T-helper 17 cell (primary cell): ENCODE data around the gene SMYD2. TPM values are rescaled to one million over a fixed set of nuclear protein-coding genes. Genes with fewer than 3 reads are reported as not detected.

Source experiments
- ATAC-seq: fragments of 150-1000 bp; cut with Tn5 transposase; 2 replicates; pipeline ENCODE4 v1.10.0; 2021; ENCODE audit warnings: mild to moderate bottlenecking, moderate library complexity
- DNase-seq, 3 donors: peaks; one replicate each; pipeline versions ENCODE4 v3.0.0 to v3.0.0-alpha.2; 2020 to 2021
- H3K9me3 ChIP-seq: one replicate; pipeline ENCODE4 v1.7.0; 2013; ENCODE audit warnings: low read length, mild to moderate bottlenecking; ENCODE audit not compliant: control insufficient read depth, poor library complexity, severe bottlenecking
- H3K27ac Mint-ChIP-seq: one replicate; pipeline ENCODE4 v1.8.0; 2022; ENCODE audit warnings: mild to moderate bottlenecking, moderate library complexity, mixed read lengths
- H3K27me3 Mint-ChIP-seq: one replicate; pipeline ENCODE4 v1.8.0; 2022; ENCODE audit warnings: mixed read lengths
- H3K36me3 Mint-ChIP-seq: one replicate; pipeline ENCODE4 v1.8.0; 2022; ENCODE audit warnings: low read depth, mixed read lengths
- H3K4me1 Mint-ChIP-seq: one replicate; pipeline ENCODE4 v1.8.0; 2022; ENCODE audit warnings: mild to moderate bottlenecking, mixed read lengths
- H3K4me3 Mint-ChIP-seq: one replicate; pipeline ENCODE4 v1.8.0; 2022; ENCODE audit warnings: mild to moderate bottlenecking, moderate library complexity, mixed read lengths
- total RNA-seq, 4 donors: library from RNA in 2 of 4; stranded (reverse) in 2 of 4; gene quantifications; one replicate each; pipeline ENCODE4 v1.2.3 and lab custom pipeline; 2022 to 2026

Gene SMYD2
- total RNA-seq, 2 donors from 2014 or later: 27.1 to 33.2 TPM

GRCh38 chr1:214331827-214332423 lies 51.0 kb downstream of the SMYD2 start:
- no peaks in the 10 kb centered on the region for H3K9me3 ChIP-seq
- Mint-ChIP-seq H3K4me3 (no peak overlapping the region), H3K36me3 (peaks cover 5% of the 10 kb centered on the region), H3K27ac (no peak overlapping the region), H3K27me3 (no peaks in the 10 kb centered on the region), H3K4me1 (peaks cover 5% of the 10 kb centered on the region)
- ATAC-seq (peak; percentile 45), DNase-seq (peak; percentile 26 to 43 (median 27))

GRCh38 chr1:214332946-214333798 lies 52.2 kb downstream of the SMYD2 start:
- DNase-seq: no peak
- H3K9me3 ChIP-seq: no peaks in the 10 kb centered on the region
- Mint-ChIP-seq H3K27ac (no peak overlapping the region), H3K4me3 (no peak overlapping the region), H3K36me3 (peaks cover 7% of the 10 kb centered on the region), H3K4me1 (peaks cover 2% of the 10 kb centered on the region), H3K27me3 (no peaks in the 10 kb centered on the region)
- ATAC-seq: no peak

- Mint-ChIP-seq H3K27me3 (no peaks in the 10 kb centered on the region), H3K36me3 (peaks cover 7% of the 10 kb centered on the region), H3K4me1 (peaks cover 2% of the 10 kb centered on the region), H3K4me3 (no peak overlapping the region), H3K27ac (no peak overlapping the region)
- DNase-seq: no peak
- no peaks in the 10 kb centered on the region for H3K9me3 ChIP-seq
- ATAC-seq: no peak
Measured at GRCh38 chr1:214335567-214335966, 54.6 kb downstream of the SMYD2 start.

- H3K36me3 Mint-ChIP-seq: peaks cover 4% of the 10 kb centered on the region
- no peaks in the 10 kb centered on the region for H3K4me1 Mint-ChIP-seq
Measured at GRCh38 chr1:214337015-214337414, 56.1 kb downstream of the SMYD2 start.

GRCh38 chr1:214337511-214337910 lies 56.6 kb downstream of the SMYD2 start:
- no peak for ATAC-seq
- Mint-ChIP-seq H3K4me1 (no peaks in the 10 kb centered on the region), H3K4me3 (no peak overlapping the region), H3K27me3 (no peaks in the 10 kb centered on the region), H3K27ac (no peak overlapping the region), H3K36me3 (peaks cover 4% of the 10 kb centered on the region)
- DNase-seq: no peak
- H3K9me3 ChIP-seq: no peaks in the 10 kb centered on the region

More at GRCh38 chr1:214337015-214337414, 56.1 kb downstream of the SMYD2 start:
- H3K27ac Mint-ChIP-seq: no peak overlapping the region
- H3K4me3 Mint-ChIP-seq: no peak overlapping the region
- no peaks in the 10 kb centered on the region for H3K27me3 Mint-ChIP-seq
- ATAC-seq (no peak), DNase-seq (no peak)
- no peaks in the 10 kb centered on the region for H3K9me3 ChIP-seq

- DNase-seq (no peak), ATAC-seq (no peak)
- Mint-ChIP-seq H3K36me3 (peaks cover 4% of the 10 kb centered on the region), H3K4me3 (no peak overlapping the region), H3K4me1 (no peaks in the 10 kb centered on the region), H3K27ac (no peak overlapping the region), H3K27me3 (no peaks in the 10 kb centered on the region)
- H3K9me3 ChIP-seq: no peaks in the 10 kb centered on the region
Measured at GRCh38 chr1:214338212-214338611, 57.3 kb downstream of the SMYD2 start.

- no peak overlapping the region for H3K4me3 Mint-ChIP-seq
- ATAC-seq (no peak), DNase-seq (no peak)
- no peaks in the 10 kb centered on the region for H3K4me1 Mint-ChIP-seq
- H3K27me3 Mint-ChIP-seq: no peaks in the 10 kb centered on the region
- no peak overlapping the region for H3K27ac Mint-ChIP-seq
- H3K9me3 ChIP-seq: no peaks in the 10 kb centered on the region
- peaks cover 6% of the 10 kb centered on the region for H3K36me3 Mint-ChIP-seq
Measured at GRCh38 chr1:214341459-214341858, 60.5 kb downstream of the SMYD2 start.

- DNase-seq (no peak), ATAC-seq (no peak)
- Mint-ChIP-seq H3K4me3 (no peak overlapping the region), H3K4me1 (no peaks in the 10 kb centered on the region), H3K27me3 (no peaks in the 10 kb centered on the region), H3K27ac (no peak overlapping the region), H3K36me3 (peaks cover 5% of the 10 kb centered on the region)
- H3K9me3 ChIP-seq: no peaks in the 10 kb centered on the region
Measured at GRCh38 chr1:214341932-214342331, 61.0 kb downstream of the SMYD2 start.

GRCh38 chr1:214342525-214342924 lies 61.6 kb downstream of the SMYD2 start:
- ATAC-seq (no peak), DNase-seq (no peak)
- Mint-ChIP-seq H3K27ac (no peak overlapping the region), H3K4me1 (no peaks in the 10 kb centered on the region), H3K36me3 (peaks cover 5% of the 10 kb centered on the region), H3K27me3 (no peaks in the 10 kb centered on the region), H3K4me3 (no peak overlapping the region)
- no peaks in the 10 kb centered on the region for H3K9me3 ChIP-seq

- Mint-ChIP-seq H3K36me3 (peaks cover 5% of the 10 kb centered on the region), H3K27ac (no peak overlapping the region), H3K27me3 (no peaks in the 10 kb centered on the region), H3K4me3 (no peak overlapping the region), H3K4me1 (no peaks in the 10 kb centered on the region)
- DNase-seq (no peak), ATAC-seq (no peak)
- H3K9me3 ChIP-seq: no peaks in the 10 kb centered on the region
Measured at GRCh38 chr1:214344897-214345296, 63.9 kb downstream of the SMYD2 start.

- no peak overlapping the region for H3K27ac Mint-ChIP-seq
- H3K4me1 Mint-ChIP-seq: no peaks in the 10 kb centered on the region
- H3K36me3 Mint-ChIP-seq: peaks cover 5% of the 10 kb centered on the region
- no peak for DNase-seq
- H3K9me3 ChIP-seq: no peaks in the 10 kb centered on the region
- no peaks in the 10 kb centered on the region for H3K27me3 Mint-ChIP-seq
- ATAC-seq: no peak
- no peak overlapping the region for H3K4me3 Mint-ChIP-seq
Measured at GRCh38 chr1:214349008-214349407, 68.0 kb downstream of the SMYD2 start.

- no peaks in the 10 kb centered on the region for H3K4me1 Mint-ChIP-seq
- no peaks in the 10 kb centered on the region for H3K9me3 ChIP-seq
- H3K27ac Mint-ChIP-seq: no peak overlapping the region
- DNase-seq (no peak), ATAC-seq (no peak)
- no peaks in the 10 kb centered on the region for H3K27me3 Mint-ChIP-seq
- peaks cover 5% of the 10 kb centered on the region for H3K36me3 Mint-ChIP-seq
- no peak overlapping the region for H3K4me3 Mint-ChIP-seq
Measured at GRCh38 chr1:214349781-214350180, 68.8 kb downstream of the SMYD2 start.

GRCh38 chr1:214351551-214352277 lies 70.8 kb downstream of the SMYD2 start:
- Mint-ChIP-seq H3K36me3 (peaks cover 2% of the 10 kb centered on the region), H3K4me3 (no peak overlapping the region), H3K4me1 (no peaks in the 10 kb centered on the region), H3K27me3 (no peaks in the 10 kb centered on the region), H3K27ac (no peak overlapping the region)
- H3K9me3 ChIP-seq: no peaks in the 10 kb centered on the region
- DNase-seq (no peak), ATAC-seq (no peak)
